ENCODE results near the gene USP17L5. TPM values are rescaled to one million over a fixed set of nuclear protein-coding genes. Genes with fewer than 3 reads are reported as not detected.
"Not testable (repeated sequence)": the region's sequence is repeated elsewhere in the genome, so short reads cannot be mapped to it uniquely, and the experiment has no call there.

The USP17L5 gene
- total RNA-seq, 1 donor from 2014 or later = not detected

GRCh38 chr4:9381012-9381534 is 41.9 kb downstream of the USP17L5 start:
- peak; percentile 53 for DNase-seq
- peak overlapping the region; percentile 62 for H3K4me3 ChIP-seq
- intact Hi-C loops (cut with micrococcal nuclease); H3K4me1 ChIP-seq; H3K9me3 ChIP-seq (replicated peaks); H3K27ac ChIP-seq (replicated peaks); H3K27me3 ChIP-seq (ENCODE audit: low read depth); H3K36me3 ChIP-seq: not testable (repeated sequence)
- peak; percentile 74 for TF ChIP-seq CTCF (IDR thresholded peaks at IDR 0.05; ENCODE audit: borderline replicate concordance)

GRCh38 chr4:9384126-9384525 is 44.9 kb downstream of the USP17L5 start:
- intact Hi-C loops (cut with micrococcal nuclease) = no loop called here
- Histone ChIP-seq H3K4me3 (no peak overlapping the region), H3K27ac (replicated peaks) (no peak overlapping the region), H3K9me3 (replicated peaks) (no peaks in the 10 kb centered on the region), H3K27me3 (ENCODE audit: low read depth) (peaks cover 4% of the 10 kb centered on the region), H3K36me3 (no peaks in the 10 kb centered on the region), H3K4me1 (peaks cover 6% of the 10 kb centered on the region)
- no peak for DNase-seq
- no peak for TF ChIP-seq CTCF (IDR thresholded peaks at IDR 0.05; ENCODE audit: borderline replicate concordance)

- DNase-seq; H3K36me3 ChIP-seq; H3K4me1 ChIP-seq; H3K27ac ChIP-seq (replicated peaks); H3K9me3 ChIP-seq (replicated peaks); H3K4me3 ChIP-seq; intact Hi-C loops (cut with micrococcal nuclease): not testable (repeated sequence)
- peaks cover 11% of the 10 kb centered on the region for H3K27me3 ChIP-seq (ENCODE audit: low read depth)
These were observed 49.8 kb downstream of the USP17L5 start for GRCh38 chr4:9389001-9389400.

Other genes with a start within 250 kb of the USP17L5 start
- gene FAM90A26, start 169.0 kb upstream of the USP17L5 start, total RNA-seq = not detected
- gene USP17L10, start 128.7 kb upstream of the USP17L5 start, total RNA-seq = not detected
- gene USP17L11, start 124.0 kb upstream of the USP17L5 start, total RNA-seq = not detected
- not detected for gene USP17L12, start 119.3 kb upstream of the USP17L5 start, total RNA-seq
- gene USP17L13, start 114.5 kb upstream of the USP17L5 start, total RNA-seq = not detected
- not detected for gene USP17L15, start 105.0 kb upstream of the USP17L5 start, total RNA-seq
- gene USP17L17, start 95.5 kb upstream of the USP17L5 start, total RNA-seq = not detected
- gene USP17L18, start 90.8 kb upstream of the USP17L5 start, total RNA-seq = not detected
- not detected for gene USP17L19, start 86.0 kb upstream of the USP17L5 start, total RNA-seq
- gene USP17L20, start 81.3 kb upstream of the USP17L5 start, total RNA-seq = not detected
- gene USP17L21, start 76.5 kb upstream of the USP17L5 start, total RNA-seq = not detected
- gene USP17L22, start 71.8 kb upstream of the USP17L5 start, total RNA-seq = not detected
- gene USP17L24, start 14.2 kb upstream of the USP17L5 start, total RNA-seq = not detected
- gene USP17L25, start 9.5 kb upstream of the USP17L5 start, total RNA-seq = not detected
- not detected for gene USP17L26, start 4.7 kb upstream of the USP17L5 start, total RNA-seq
- gene USP17L27, start 4.7 kb downstream of the USP17L5 start, total RNA-seq = not detected
- not detected for gene USP17L28, start 9.5 kb downstream of the USP17L5 start, total RNA-seq
- not detected for gene USP17L29, start 14.2 kb downstream of the USP17L5 start, total RNA-seq
- gene USP17L30, start 23.7 kb downstream of the USP17L5 start, total RNA-seq = not detected
- not detected for gene DEFB131A, start 105.0 kb downstream of the USP17L5 start, total RNA-seq

Measured in left ventricle myocardium inferior (tissue), 1 donor.